ENCODE results near the gene SAP25. TPM values are rescaled to one million over a fixed set of nuclear protein-coding genes. Genes with fewer than 3 reads are reported as not detected.

The SAP25 gene
- total and polyA plus RNA-seq, 2 of the 4 experiments (the other 2 are of a cell fraction) = 1.8 TPM; not detected in 1

DNA sequence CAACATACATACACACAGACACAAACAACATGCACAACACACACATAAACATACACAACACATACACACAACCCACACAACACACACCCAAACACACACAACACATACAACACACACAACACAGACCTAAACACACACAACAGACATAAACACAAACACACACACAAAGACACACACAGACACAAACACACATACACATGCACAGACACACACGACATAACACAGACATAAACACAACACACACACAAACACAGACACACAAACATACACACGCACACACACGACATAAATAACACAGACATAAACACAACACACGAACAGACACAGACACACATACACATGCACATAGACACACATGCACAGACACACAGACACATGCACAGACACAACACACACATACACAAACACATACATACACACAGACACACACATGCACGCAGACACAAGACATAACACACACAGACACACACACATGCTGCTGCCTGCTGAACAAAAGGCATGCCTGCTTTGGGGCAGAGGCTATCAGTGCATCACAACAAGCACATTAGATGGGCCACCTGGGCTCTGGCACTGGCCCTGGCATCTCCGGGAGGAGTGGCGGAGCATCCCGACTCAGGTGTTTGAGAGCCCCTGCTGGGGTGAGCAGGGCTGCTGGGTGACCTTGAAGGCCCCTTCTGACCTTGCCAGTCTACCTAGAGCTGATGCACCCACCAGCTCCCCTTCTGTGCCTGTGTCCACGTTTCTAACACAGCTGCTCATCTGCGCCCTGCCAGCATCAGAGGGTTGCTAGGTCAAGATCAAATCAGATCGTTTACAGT, 7.0 kb upstream of the SAP25 start:
- no peak overlapping the region for H3K56ac ChIP-seq (ENCODE audit: extremely low read depth, insufficient read depth, low read length)
- ChIA-PET CTCF (no interaction called here), POLR2A (ENCODE audit: unreplicated experiment) (no interaction called here)
- H2AK9ac ChIP-seq (replicated peaks; ENCODE audit: low read depth, low read length, poor library complexity) = peak overlapping the region; percentile 78
- no peaks in the 10 kb centered on the region for H3K9me3 ChIP-seq (ENCODE audit: control insufficient read depth, insufficient read depth, low read length)
- 88% methylated on average over 5 of the region's 11 CpGs; no CpG with 5 or more reads in 1 of the 2 experiments for WGBS, 2 experiments (ENCODE audit: extremely low coverage in 2 of 2, insufficient read length in 1 of 2)
- DNase-seq = no peak
- no peak overlapping the region for H4K91ac ChIP-seq (ENCODE audit: insufficient read depth, low read depth, low read length)
- TF ChIP-seq FOS (IDR thresholded peaks at IDR 0.05; ENCODE audit: low read depth, low read length) (no peak), POLR2A (IDR thresholded peaks at IDR 0.05; ENCODE audit: low read depth, low read length) (no peak), BHLHE40 (IDR thresholded peaks at IDR 0.05; ENCODE audit: low read depth, low read length) (no peak), RCOR1 (IDR thresholded peaks at IDR 0.05; ENCODE audit: insufficient replicate concordance, low read length) (no peak), RAD21 (IDR thresholded peaks at IDR 0.05; ENCODE audit: low read length) (no peak), MXI1 (IDR thresholded peaks at IDR 0.05; ENCODE audit: borderline replicate concordance, low read depth, low read length) (no peak), RFX5 (IDR thresholded peaks at IDR 0.05; ENCODE audit: low read depth, low read length) (no peak), MAFK (IDR thresholded peaks at IDR 0.05; ENCODE audit: low read depth, low read length) (no peak), CEBPB (IDR thresholded peaks at IDR 0.05; ENCODE audit: low read depth, low read length) (no peak), NFE2L2 (IDR thresholded peaks at IDR 0.05; ENCODE audit: low read depth, low read length) (no peak)
- TF ChIP-seq, protein P1, sequence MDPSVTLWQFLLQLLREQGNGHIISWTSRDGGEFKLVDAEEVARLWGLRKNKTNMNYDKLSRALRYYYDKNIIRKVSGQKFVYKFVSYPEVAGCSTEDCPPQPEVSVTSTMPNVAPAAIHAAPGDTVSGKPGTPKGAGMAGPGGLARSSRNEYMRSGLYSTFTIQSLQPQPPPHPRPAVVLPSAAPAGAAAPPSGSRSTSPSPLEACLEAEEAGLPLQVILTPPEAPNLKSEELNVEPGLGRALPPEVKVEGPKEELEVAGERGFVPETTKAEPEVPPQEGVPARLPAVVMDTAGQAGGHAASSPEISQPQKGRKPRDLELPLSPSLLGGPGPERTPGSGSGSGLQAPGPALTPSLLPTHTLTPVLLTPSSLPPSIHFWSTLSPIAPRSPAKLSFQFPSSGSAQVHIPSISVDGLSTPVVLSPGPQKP (IDR thresholded peaks at IDR 0.05; ENCODE audit: borderline replicate concordance, low read depth, low read length) = no peak
- H3K9ac ChIP-seq (ENCODE audit: low read depth, low read length) = no peak overlapping the region
- H3K4me2 ChIP-seq (ENCODE audit: low read depth, low read length) = no peak overlapping the region
- intact Hi-C loops (cut with micrococcal nuclease) = loop anchor here (10.0 kb wide), 1 partner anchor 254 kb away; no protein-coding TSS in a partner anchor
- peaks cover 17 to 66% of the 10 kb centered on the region in 2 experiments for H3K79me1 ChIP-seq (ENCODE audit: low read depth in 1 of 2, low read length in 2 of 2)
- H3K18ac ChIP-seq (ENCODE audit: low read depth, low read length) = no peak overlapping the region
- in situ Hi-C loops (cut with MboI; ENCODE audit: low sequenced_read_pairs) = loop anchor here (25.0 kb wide), 1 partner anchor 282 kb away; the partner anchor contains the start of genes SLC12A9 and TRIP6
- no TSS peak for BruUV-seq (replicated peaks)
- H2BK5ac ChIP-seq (ENCODE audit: low read depth, low read length, poor library complexity, severe bottlenecking) = peak overlapping the region; percentile 91
- dilution Hi-C loops (cut with HindIII; ENCODE audit: low sequenced_read_pairs, unreplicated experiment) = no loop called here
- H2BK20ac ChIP-seq (ENCODE audit: low read depth, low read length) = no peak overlapping the region
- H2BK120ac ChIP-seq (ENCODE audit: low read depth, low read length) = no peak overlapping the region
- H3K27ac ChIP-seq (ENCODE audit: insufficient read depth, low read length) = no peak overlapping the region
- H2BK15ac ChIP-seq (ENCODE audit: low read depth, low read length) = no peak overlapping the region
- no peaks in the 10 kb centered on the region for H3K27me3 ChIP-seq (ENCODE audit: control insufficient read depth, insufficient read depth, low read length)
- H4K8ac ChIP-seq (ENCODE audit: low read depth in 2 of 2, low read length in 2 of 2) = peak overlapping the region in 1 of 2 experiments; percentile 12; a peak in 1 of 4 replicates
- H3K4me1 ChIP-seq (ENCODE audit: control insufficient read depth, insufficient read depth, low read length) = peaks cover 12% of the 10 kb centered on the region
- no peak for ATAC-seq (ENCODE audit: low read depth)
- no peak overlapping the region; the same call in none of the 2 replicates for H3K23ac ChIP-seq (ENCODE audit: low read depth, low read length)
- peaks cover 37% of the 10 kb centered on the region for H4K20me1 ChIP-seq (ENCODE audit: insufficient read depth, low read length)
- H2AFZ ChIP-seq (replicated peaks; ENCODE audit: low read length, poor library complexity) = peak overlapping the region; percentile 23
- no peak overlapping the region for H3K4ac ChIP-seq (ENCODE audit: low read depth, low read length)
- no peak overlapping the region for H3K14ac ChIP-seq (replicated peaks; ENCODE audit: low read depth, low read length)
- H3K9me1 ChIP-seq (ENCODE audit: insufficient read depth, low read length) = peaks cover 5% of the 10 kb centered on the region
- H2AK5ac ChIP-seq (ENCODE audit: low read depth, low read length) = peak overlapping the region; percentile 43; the same call in 1 of the 2 replicates
- no peak overlapping the region for H4K5ac ChIP-seq (ENCODE audit: low read depth, low read length)
- peaks cover 64% of the 10 kb centered on the region for H3K36me3 ChIP-seq (ENCODE audit: control insufficient read depth, insufficient read depth, low read length)
- H3K4me3 ChIP-seq (ENCODE audit: insufficient read depth, low read depth, low read length) = no peak overlapping the region
